T-helper 17 cell (primary cell): ENCODE results near the gene ATP2B2. TPM values are rescaled to one million over a fixed set of nuclear protein-coding genes. Genes with fewer than 3 reads are reported as not detected.

ENCODE experiments used
- ATAC-seq: fragments of 150-1000 bp; cut with Tn5 transposase; 2 replicates; pipeline ENCODE4 v1.10.0; 2021; ENCODE audit warnings: mild to moderate bottlenecking, moderate library complexity
- DNase-seq, 3 donors: peaks; one replicate each; pipeline versions ENCODE4 v3.0.0 to v3.0.0-alpha.2; 2020 to 2021
- H3K9me3 ChIP-seq: one replicate; pipeline ENCODE4 v1.7.0; 2013; ENCODE audit warnings: low read length, mild to moderate bottlenecking; ENCODE audit not compliant: control insufficient read depth, poor library complexity, severe bottlenecking
- H3K27ac Mint-ChIP-seq: one replicate; pipeline ENCODE4 v1.8.0; 2022; ENCODE audit warnings: mild to moderate bottlenecking, moderate library complexity, mixed read lengths
- H3K27me3 Mint-ChIP-seq: one replicate; pipeline ENCODE4 v1.8.0; 2022; ENCODE audit warnings: mixed read lengths
- H3K36me3 Mint-ChIP-seq: one replicate; pipeline ENCODE4 v1.8.0; 2022; ENCODE audit warnings: low read depth, mixed read lengths
- H3K4me1 Mint-ChIP-seq: one replicate; pipeline ENCODE4 v1.8.0; 2022; ENCODE audit warnings: mild to moderate bottlenecking, mixed read lengths
- H3K4me3 Mint-ChIP-seq: one replicate; pipeline ENCODE4 v1.8.0; 2022; ENCODE audit warnings: mild to moderate bottlenecking, moderate library complexity, mixed read lengths
- total RNA-seq, 4 donors: library from RNA in 2 of 4; stranded (reverse) in 2 of 4; gene quantifications; one replicate each; pipeline ENCODE4 v1.2.3 and lab custom pipeline; 2022 to 2026

ATP2B2 gene
- total RNA-seq, 2 donors from 2014 or later: not detected

DNA sequence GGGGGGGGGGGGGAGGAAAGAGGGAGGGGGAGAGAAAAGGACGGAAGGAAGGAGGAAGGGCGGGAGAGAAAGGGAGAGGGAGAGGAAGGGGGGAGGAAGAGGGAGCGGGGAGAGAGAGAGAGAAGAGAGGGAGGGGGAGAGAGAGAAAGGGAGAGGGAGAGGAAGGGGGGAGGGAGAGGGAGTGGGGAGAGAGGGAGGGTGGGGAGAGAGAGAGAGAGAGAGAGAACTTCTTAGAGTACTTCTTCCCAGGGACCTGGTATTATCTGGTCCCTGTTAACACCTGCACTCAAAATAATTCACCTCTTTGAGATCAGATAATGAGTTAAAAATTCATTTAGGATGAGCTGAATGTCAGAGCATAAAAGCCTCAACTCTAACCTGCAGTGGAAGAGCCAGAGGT lies 185.6 kb downstream of the ATP2B2 start:
- Mint-ChIP-seq H3K36me3 (no peaks in the 10 kb centered on the region), H3K27me3 (peaks cover 6% of the 10 kb centered on the region), H3K27ac (peak overlapping the region; percentile 94), H3K4me3 (peak overlapping the region; percentile 90), H3K4me1 (peaks cover 15% of the 10 kb centered on the region)
- no peak for DNase-seq
- ATAC-seq: no peak
- H3K9me3 ChIP-seq: no peaks in the 10 kb centered on the region

DNA sequence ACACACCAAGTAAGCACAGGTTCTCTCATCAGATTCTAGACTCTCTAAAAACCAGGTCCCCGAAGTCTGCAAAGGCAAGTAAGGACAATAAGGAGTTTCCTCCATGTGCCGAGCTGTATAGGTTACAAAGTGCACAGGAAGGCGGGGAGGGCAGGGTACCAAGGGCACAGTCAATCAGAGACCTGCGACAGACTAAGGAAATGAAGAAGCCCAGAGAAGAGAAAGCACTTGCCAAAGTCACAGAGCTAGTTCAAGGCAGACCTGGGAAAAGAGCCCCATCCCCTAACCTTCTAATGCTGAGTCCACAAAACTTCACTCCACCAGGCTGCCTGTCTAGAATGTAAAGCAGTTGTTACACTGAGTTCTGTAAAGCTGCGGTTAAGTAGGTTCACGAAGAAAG lies 186.1 kb downstream of the ATP2B2 start:
- DNase-seq (no peak), ATAC-seq (no peak)
- H3K9me3 ChIP-seq: no peaks in the 10 kb centered on the region
- Mint-ChIP-seq H3K4me1 (peaks cover 18% of the 10 kb centered on the region), H3K4me3 (peak overlapping the region; percentile 90), H3K36me3 (no peaks in the 10 kb centered on the region), H3K27ac (peak overlapping the region; percentile 94), H3K27me3 (peaks cover 1% of the 10 kb centered on the region)

DNA sequence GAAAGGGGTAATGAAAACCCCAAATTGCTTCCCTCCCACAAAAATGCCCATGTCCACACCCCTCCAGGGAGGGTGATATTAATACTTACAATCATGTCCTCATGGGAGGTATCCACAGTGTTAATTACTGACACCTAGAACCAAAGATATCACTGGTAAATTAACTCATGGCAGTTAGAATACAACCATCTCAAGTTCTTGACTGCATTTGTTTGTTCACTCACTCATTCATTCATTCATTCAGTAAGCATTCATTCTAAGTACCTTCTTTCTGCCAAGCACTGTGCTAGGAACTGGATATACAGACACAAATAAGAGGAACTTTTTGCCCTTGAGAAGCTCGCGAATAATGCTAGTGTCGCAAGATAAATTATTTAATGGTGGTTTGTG lies 187.4 kb downstream of the ATP2B2 start:
- no peak for ATAC-seq
- H3K27me3 Mint-ChIP-seq: no peaks in the 10 kb centered on the region
- H3K36me3 Mint-ChIP-seq: peaks cover 2% of the 10 kb centered on the region
- no peak overlapping the region for H3K27ac Mint-ChIP-seq
- peak overlapping the region; percentile 33 for H3K4me3 Mint-ChIP-seq
- H3K9me3 ChIP-seq: no peaks in the 10 kb centered on the region
- no peak for DNase-seq
- peaks cover 21% of the 10 kb centered on the region for H3K4me1 Mint-ChIP-seq

DNA sequence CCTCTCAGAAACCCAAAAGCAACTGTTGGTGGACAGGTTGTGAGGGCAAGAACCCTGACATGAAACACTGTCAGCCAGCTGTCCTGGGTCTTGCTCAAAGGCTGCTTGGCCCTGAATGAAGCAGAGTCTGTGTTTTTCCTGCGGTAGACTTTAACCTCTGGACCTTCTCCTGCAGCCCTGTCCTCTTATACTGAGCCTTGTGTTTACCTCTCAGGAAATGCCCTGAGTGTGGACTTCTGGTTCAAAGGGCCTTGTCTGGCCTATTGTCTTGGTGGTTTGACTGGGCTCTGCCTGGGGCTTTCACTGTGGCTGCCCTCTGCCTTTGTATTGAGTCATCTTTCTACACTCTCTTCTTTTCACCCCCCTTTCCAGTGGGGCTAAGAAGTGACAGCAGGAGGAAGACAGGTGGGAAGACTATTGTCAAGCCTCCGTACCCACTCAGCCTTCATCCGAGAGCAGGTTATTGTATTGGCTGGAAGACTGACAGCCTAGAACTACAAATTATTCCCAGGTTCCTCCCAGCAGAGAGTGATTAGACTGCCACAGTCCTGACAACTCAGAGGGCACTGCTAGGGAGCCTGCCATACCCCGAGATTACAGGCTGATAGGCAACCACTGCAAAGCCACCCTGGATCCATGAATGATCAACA lies 187.9 kb downstream of the ATP2B2 start:
- H3K4me3 Mint-ChIP-seq: no peak overlapping the region
- DNase-seq (no peak), ATAC-seq (no peak)
- no peaks in the 10 kb centered on the region for H3K9me3 ChIP-seq
- H3K27ac Mint-ChIP-seq: no peak overlapping the region
- peaks cover 2% of the 10 kb centered on the region for H3K36me3 Mint-ChIP-seq
- H3K4me1 Mint-ChIP-seq: peaks cover 21% of the 10 kb centered on the region
- H3K27me3 Mint-ChIP-seq: no peaks in the 10 kb centered on the region

DNA sequence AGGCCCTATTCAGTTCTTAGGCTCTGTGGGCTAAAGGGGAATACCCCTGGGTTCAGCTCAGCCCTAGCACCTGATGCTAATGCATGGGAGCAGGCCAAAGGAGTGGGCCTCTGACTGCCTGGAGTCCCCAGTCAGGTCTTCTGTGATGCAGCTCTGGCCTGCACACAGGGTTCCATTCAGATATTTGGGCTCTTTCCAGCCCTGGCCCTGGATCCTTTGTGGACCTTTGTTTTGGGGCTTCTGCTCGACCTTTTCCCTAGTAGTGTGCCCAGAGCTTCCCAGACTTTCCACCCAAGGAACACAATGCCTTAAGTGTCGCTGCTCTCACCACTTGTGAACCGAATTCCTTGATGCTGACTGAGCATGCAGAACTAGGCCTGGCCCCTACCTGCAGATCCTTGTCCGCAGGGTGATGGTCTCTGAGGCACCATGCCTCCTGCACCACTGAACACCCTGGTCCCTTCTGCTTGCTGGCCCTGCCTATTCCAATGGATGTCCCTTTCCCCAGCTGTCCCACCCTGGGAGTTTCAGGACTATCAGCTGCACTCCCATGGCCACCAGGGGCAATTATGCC lies 189.5 kb downstream of the ATP2B2 start:
- H3K27ac Mint-ChIP-seq: peak overlapping the region; percentile 70
- no peaks in the 10 kb centered on the region for H3K27me3 Mint-ChIP-seq
- peaks cover 2% of the 10 kb centered on the region for H3K36me3 Mint-ChIP-seq
- DNase-seq (no peak), ATAC-seq (no peak)
- no peaks in the 10 kb centered on the region for H3K9me3 ChIP-seq
- H3K4me3 Mint-ChIP-seq: no peak overlapping the region
- peaks cover 17% of the 10 kb centered on the region for H3K4me1 Mint-ChIP-seq

DNA sequence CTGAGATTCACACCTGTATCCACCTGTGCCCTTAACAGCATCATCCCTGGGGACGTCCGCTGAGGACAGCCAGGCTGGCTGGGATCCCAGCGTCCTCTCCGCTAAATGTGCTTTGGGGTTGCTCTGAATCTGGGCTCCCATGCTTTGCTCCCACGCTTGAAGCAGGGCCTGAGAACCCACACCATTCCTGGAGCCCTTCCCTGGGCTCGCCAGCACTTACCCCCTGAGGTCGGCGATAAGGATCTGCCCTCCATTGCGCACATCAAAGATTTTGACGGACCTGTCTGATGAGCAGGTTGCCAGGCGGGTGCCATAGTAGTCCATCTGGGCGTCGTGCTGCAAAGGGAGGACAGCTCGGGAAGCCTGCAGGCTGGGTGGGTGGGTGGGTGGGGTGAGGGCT lies 190.3 kb downstream of the ATP2B2 start:
- H3K9me3 ChIP-seq: no peaks in the 10 kb centered on the region
- H3K27ac Mint-ChIP-seq: no peak overlapping the region
- no peaks in the 10 kb centered on the region for H3K27me3 Mint-ChIP-seq
- H3K4me1 Mint-ChIP-seq: peaks cover 17% of the 10 kb centered on the region
- H3K36me3 Mint-ChIP-seq: peaks cover 2% of the 10 kb centered on the region
- DNase-seq: no peak
- ATAC-seq: no peak
- H3K4me3 Mint-ChIP-seq: no peak overlapping the region

DNA sequence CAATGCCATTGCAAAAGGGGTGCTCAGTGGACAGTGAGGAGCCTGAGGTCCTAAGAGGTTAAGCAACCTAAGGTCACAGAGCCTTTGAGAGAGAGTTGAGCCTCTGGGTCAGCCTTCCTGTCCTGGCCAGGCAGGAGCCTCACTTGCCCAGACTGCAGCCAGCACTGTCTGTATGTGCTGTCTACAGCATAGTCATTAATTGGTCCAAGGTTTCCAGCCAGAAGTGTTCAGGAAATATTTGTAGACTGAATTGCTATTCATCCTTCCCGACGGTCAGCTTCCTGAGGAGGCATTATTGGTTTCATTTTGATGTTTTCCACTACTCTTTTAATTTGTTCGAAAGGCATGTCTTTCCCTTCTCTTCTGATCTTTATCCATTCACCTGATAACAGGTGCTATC lies 192.5 kb downstream of the ATP2B2 start:
- Mint-ChIP-seq H3K36me3 (peaks cover 7% of the 10 kb centered on the region), H3K4me1 (peaks cover 8% of the 10 kb centered on the region)

DNA sequence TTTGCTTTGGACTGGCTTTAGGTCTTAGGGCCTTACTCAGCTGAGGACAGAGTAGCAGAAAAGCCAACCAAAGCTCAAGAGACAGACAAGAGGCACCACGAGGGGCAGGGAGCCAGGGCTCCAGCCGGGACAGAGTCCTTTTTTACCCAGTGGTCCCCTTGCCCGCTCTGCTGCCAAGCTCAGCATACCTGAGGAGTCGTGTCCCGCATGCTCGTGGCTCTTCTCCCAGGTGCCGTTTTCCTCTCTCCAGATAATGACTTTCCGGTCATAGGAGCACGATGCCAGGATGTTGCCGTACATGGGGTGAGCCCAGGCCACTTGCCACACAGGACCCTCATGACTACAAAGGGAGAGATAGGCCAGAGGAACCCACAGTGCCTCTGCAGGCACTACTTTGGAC lies 193.0 kb downstream of the ATP2B2 start:
- H3K4me3 Mint-ChIP-seq: no peak overlapping the region
- no peak for ATAC-seq
- no peak for DNase-seq
- H3K9me3 ChIP-seq: no peaks in the 10 kb centered on the region
- H3K4me1 Mint-ChIP-seq: peaks cover 8% of the 10 kb centered on the region
- H3K27ac Mint-ChIP-seq: no peak overlapping the region
- H3K36me3 Mint-ChIP-seq: peaks cover 7% of the 10 kb centered on the region
- no peaks in the 10 kb centered on the region for H3K27me3 Mint-ChIP-seq

More for the DNA sequence above, 192.5 kb downstream of the ATP2B2 start:
- no peaks in the 10 kb centered on the region for H3K9me3 ChIP-seq
- DNase-seq: no peak
- peak overlapping the region; percentile 67 for H3K27ac Mint-ChIP-seq
- H3K4me3 Mint-ChIP-seq: no peak overlapping the region
- no peaks in the 10 kb centered on the region for H3K27me3 Mint-ChIP-seq
- ATAC-seq: no peak

DNA sequence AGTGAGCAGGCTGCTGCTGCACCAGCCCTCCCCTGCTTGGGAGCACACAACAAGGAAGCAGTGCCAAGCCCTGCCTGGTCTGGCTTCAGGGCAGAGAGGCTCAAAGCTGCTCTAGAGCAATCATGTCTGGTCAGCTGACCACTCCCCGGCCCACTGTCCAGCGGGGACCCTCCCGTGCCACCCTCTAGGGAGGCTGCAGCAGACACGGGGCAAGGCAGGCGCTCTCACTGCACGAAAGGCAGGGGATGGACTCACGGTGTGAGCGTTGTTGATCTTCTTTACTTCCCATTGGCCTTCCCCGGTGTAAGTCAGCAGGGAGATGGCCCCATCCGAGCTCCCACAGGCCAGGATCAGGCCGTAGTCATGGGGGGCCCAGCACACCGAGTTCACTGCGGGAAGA lies 193.7 kb downstream of the ATP2B2 start:
- no peak overlapping the region for H3K27ac Mint-ChIP-seq

DNA sequence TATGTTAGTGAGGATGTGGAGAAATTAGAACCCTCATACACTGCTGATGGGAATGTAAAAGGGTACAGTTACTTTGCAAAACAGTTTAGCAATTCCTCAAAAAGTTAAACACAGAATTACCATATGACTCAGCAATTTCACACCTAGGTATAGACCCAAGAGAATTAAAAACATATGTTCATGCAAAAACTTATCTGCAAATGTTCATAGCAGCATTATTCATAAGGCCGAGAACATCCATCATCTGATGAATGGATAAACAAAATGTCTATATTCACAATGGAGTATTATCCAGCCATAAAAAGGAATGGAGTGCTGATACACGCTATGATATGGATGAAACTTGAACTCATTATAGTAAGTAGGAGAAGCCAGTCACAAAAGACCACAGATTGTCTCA lies 194.8 kb downstream of the ATP2B2 start:
- peaks cover 14% of the 10 kb centered on the region for H3K4me1 Mint-ChIP-seq
- no peak for DNase-seq
- no peak overlapping the region for H3K4me3 Mint-ChIP-seq
- no peaks in the 10 kb centered on the region for H3K27me3 Mint-ChIP-seq
- H3K27ac Mint-ChIP-seq: no peak overlapping the region
- H3K36me3 Mint-ChIP-seq: peaks cover 10% of the 10 kb centered on the region
- no peaks in the 10 kb centered on the region for H3K9me3 ChIP-seq
- no peak for ATAC-seq

More for the DNA sequence above, 193.7 kb downstream of the ATP2B2 start:
- no peaks in the 10 kb centered on the region for H3K27me3 Mint-ChIP-seq
- no peak for ATAC-seq
- H3K4me3 Mint-ChIP-seq: no peak overlapping the region
- peaks cover 8% of the 10 kb centered on the region for H3K4me1 Mint-ChIP-seq
- no peaks in the 10 kb centered on the region for H3K9me3 ChIP-seq
- DNase-seq: no peak
- peaks cover 7% of the 10 kb centered on the region for H3K36me3 Mint-ChIP-seq

DNA sequence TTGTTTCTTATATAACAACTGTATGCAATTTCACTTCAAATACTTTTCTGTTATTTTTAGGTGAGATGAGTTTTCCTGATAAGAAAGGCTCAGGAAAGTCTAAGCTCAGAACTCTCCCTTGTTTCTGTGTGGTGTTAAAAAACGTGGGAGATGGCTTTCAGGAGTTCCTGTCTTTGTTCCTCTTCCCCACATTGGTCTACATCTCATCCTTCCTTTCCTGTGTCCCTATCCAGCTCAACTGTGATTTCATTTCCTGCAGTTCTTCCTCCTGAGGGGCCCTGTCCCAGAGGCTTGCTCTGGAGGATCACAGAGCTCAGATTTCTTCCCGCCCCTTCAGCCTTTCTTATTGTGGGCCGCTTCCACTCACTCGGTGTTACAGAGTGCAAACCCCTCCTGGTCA lies 195.7 kb downstream of the ATP2B2 start:
- H3K27ac Mint-ChIP-seq: no peak overlapping the region
- DNase-seq: no peak
- peaks cover 10% of the 10 kb centered on the region for H3K36me3 Mint-ChIP-seq
- peaks cover 14% of the 10 kb centered on the region for H3K4me1 Mint-ChIP-seq
- no peak overlapping the region for H3K4me3 Mint-ChIP-seq
- ATAC-seq: no peak
- no peaks in the 10 kb centered on the region for H3K27me3 Mint-ChIP-seq
- no peaks in the 10 kb centered on the region for H3K9me3 ChIP-seq

DNA sequence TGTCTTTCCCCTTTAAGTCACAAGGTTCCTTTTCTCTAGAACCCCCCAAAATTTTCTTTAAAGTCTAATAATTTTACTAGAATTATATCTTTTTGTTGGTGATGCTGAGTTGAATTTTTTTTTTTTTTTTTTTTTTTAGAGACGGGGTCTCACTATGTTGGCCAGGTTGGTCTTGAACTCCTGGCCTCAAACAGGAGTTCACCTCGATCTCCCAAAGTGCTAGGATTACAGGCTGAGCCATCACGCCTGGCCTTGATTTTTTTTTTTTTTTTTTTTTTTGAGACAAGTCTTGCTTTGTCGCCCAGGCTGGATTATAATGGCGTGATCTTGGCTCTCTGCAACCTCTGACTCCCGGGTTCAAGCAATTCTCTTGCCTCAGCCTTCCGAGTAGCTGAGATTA lies 196.7 kb downstream of the ATP2B2 start:
- Mint-ChIP-seq H3K36me3 (peaks cover 10% of the 10 kb centered on the region), H3K4me3 (no peak overlapping the region), H3K27ac (no peak overlapping the region), H3K27me3 (no peaks in the 10 kb centered on the region), H3K4me1 (peaks cover 12% of the 10 kb centered on the region)
- no peak for ATAC-seq
- no peak for DNase-seq
- H3K9me3 ChIP-seq: no peaks in the 10 kb centered on the region

DNA sequence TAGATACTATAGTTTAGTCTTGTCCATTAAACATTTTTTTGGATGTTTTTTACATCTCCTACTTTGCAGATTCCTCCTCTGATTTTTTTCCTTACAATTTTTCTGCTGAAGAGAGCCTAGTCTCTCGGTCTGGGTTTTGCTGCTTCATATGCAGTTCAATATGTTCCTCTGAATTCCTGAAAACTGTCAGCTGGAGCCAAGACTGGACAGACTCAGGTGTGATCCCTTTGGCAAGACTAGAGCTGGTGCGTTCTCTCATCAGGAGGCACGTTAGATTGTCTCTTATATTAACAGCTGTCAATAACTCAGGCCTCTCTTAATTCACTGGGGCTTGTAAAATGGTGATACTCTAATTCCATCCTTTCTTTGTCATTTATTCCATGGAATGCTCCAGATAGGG lies 199.2 kb downstream of the ATP2B2 start:
- DNase-seq (no peak), ATAC-seq (no peak)
- Mint-ChIP-seq H3K36me3 (peaks cover 8% of the 10 kb centered on the region), H3K4me1 (peaks cover 9% of the 10 kb centered on the region), H3K27ac (no peak overlapping the region), H3K27me3 (no peaks in the 10 kb centered on the region), H3K4me3 (no peak overlapping the region)
- H3K9me3 ChIP-seq: no peaks in the 10 kb centered on the region

DNA sequence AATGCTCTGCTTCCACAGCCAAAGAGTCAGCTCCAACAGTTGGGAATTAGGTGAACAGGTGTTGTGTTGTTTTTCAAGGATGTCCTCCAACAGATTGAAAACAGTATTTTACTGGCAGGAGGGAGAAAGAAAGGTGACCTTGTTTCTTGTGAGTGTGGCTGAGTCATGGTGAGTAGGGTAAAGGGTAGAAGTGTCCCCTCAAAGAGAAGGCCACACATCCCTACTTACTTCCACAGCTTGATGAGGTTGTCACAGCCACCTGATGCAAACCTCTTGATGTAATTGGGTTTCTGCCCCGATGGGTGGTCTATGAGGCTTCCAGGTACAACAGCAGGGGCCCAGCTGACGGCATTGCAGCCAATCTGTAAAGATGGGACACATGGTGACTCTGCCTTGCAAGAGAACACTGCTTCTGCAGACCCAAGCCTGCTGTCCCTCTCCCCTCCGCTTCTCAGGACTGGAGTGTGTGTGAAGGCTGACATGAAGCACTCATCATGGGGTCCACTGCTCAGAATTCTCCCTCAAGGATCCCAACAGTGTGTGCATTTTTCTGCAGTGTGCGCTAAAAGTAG lies 200.0 kb downstream of the ATP2B2 start:
- H3K36me3 Mint-ChIP-seq: peaks cover 8% of the 10 kb centered on the region
- H3K27ac Mint-ChIP-seq: peak overlapping the region; percentile 54
- no peak overlapping the region for H3K4me3 Mint-ChIP-seq
- H3K4me1 Mint-ChIP-seq: peaks cover 9% of the 10 kb centered on the region
- no peaks in the 10 kb centered on the region for H3K27me3 Mint-ChIP-seq
- DNase-seq (no peak), ATAC-seq (no peak)
- H3K9me3 ChIP-seq: no peaks in the 10 kb centered on the region
